Measurements from ENCODE around the gene ALDOC.

Gene ALDOC

GRCh38 chr17:28536532-28537218 lies 40.0 kb downstream of the ALDOC start:
- FAIRE-seq (no peak), DNase-seq (ENCODE audit: extremely low spot score, insufficient read length, low read depth) (no peak)

- DNase-seq (ENCODE audit: extremely low spot score, insufficient read length, low read depth), result no peak
- no peak for FAIRE-seq
Observed at GRCh38 chr17:28534740-28535375, 41.8 kb downstream of the ALDOC start.

GRCh38 chr17:28533091-28533807 lies 43.4 kb downstream of the ALDOC start:
- no peak for FAIRE-seq
- DNase-seq (ENCODE audit: extremely low spot score, insufficient read length, low read depth), result no peak

GRCh38 chr17:28532050-28532960 lies 44.4 kb downstream of the ALDOC start:
- no peak for DNase-seq (ENCODE audit: extremely low spot score, insufficient read length, low read depth)
- no peak for FAIRE-seq

- FAIRE-seq (no peak), DNase-seq (ENCODE audit: extremely low spot score, insufficient read length, low read depth) (no peak)
Observed at GRCh38 chr17:28530926-28531325, 45.8 kb downstream of the ALDOC start.

DNA sequence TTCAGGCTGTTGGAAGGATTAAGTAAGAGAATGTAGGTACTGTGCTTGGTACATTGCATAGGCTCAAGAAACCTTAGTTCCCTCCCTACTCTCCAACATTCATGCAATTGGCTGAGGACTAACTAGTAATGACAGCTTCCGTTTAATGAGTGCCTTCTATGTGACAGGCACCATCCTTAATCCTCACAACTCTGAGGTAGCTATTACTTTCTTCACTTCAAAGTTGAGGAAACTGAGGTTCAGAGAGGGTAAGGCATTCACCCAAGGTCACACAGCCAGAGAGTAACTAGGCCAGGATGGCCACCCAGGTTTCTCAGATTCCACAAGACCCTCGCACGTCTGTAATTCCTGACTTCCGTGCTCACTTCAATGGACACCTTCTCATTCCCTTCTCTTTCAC lies 46.4 kb downstream of the ALDOC start:
- DNase-seq (ENCODE audit: extremely low spot score, insufficient read length, low read depth) (no peak), FAIRE-seq (no peak)

DNA sequence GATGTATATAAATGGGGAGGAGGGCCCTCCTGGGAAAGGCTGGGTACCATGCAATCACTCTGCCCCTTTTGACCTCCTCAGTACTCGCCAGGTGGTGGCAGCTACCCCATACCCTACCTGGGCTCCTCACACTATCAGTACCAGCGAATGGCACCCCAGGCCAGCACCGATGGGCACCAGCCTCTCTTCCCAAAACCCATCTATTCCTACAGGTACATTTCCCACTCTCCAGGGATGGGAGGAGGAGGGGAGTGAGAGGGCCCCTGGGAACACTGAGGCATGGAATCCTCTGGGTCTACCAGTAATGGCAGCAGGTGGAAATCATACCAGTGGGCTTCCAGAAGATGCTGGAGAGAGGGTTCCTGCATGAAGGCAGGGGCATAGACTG lies 47.7 kb downstream of the ALDOC start:
- FAIRE-seq, result no peak
- no peak for DNase-seq (ENCODE audit: extremely low spot score, insufficient read length, low read depth)

GRCh38 chr17:28528327-28529012 lies 48.2 kb downstream of the ALDOC start:
- no peak for FAIRE-seq
- DNase-seq (ENCODE audit: extremely low spot score, insufficient read length, low read depth), result no peak

DNA sequence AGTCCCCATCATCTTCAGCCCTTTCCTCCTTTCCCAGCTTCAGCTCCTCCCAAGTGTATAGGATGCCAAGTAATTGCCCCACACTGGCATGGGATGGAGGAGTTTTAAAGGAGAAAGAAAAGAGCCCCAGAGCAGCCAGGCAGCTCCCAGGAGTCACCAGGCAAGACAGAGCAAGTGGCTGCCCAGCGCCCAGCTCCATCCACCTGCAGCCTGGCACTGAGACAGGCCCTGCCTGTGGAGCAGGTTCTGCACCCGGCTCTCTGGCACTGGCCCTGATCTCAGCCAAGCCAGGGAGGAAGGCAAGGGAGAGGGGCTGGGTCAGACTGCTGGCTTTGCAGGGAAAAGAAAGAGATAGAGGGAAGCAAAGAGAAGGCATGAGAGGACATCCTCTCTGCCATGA lies 48.8 kb downstream of the ALDOC start:
- no peak for FAIRE-seq
- no peak for DNase-seq (ENCODE audit: extremely low spot score, insufficient read length, low read depth)

GRCh38 chr17:28527181-28527681 lies 49.5 kb downstream of the ALDOC start:
- no peak for DNase-seq (ENCODE audit: extremely low spot score, insufficient read length, low read depth)
- FAIRE-seq, result no peak

GRCh38 chr17:28526381-28526780 lies 50.3 kb downstream of the ALDOC start:
- DNase-seq (ENCODE audit: extremely low spot score, insufficient read length, low read depth), result no peak
- FAIRE-seq, result no peak

DNA sequence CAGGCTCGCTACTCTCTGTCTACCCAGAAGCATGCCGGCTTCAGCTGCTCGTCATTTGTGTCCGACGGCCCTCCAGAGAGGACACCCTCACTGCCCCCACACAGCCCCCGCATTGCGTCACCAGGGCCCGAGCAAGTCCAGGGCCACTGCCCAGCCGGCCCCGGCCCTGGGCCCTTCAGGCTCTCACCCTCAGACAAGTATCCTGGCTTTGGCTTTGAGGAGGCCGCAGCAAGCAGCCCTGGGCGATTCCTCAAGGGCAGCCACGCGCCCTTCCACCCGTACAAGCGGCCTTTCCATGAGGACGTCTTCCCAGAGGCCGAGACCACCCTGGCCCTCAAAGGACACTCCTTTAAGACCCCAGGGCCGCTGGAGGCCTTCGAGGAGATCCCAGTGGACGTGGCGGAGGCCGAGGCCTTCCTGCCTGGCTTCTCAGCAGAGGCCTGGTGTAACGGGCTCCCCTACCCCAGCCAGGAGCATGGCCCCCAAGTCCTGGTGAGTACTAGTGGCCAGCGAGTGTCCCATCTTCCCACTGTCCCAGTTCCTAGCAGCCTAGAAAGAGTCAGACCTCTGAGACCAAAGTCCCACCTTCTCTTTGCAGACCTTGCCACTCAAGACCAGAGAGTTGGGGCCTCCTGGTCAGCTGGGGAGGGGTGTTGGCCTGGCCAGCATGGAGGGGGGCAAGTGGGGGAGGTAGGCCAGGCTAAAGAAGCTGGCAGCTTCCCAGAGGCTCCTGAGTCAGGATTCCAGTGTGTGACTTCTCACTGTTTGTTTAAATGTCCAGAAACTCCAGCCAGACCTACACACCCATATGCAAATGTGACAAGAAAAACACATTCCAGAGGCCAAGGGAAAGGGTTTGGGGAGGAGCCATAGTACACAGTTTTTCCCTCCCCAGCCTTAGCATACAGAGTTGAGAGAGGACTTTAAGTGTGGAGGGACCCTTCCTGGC lies 51.9 kb downstream of the ALDOC start:
- DNase-seq (ENCODE audit: extremely low spot score, insufficient read length, low read depth) (no peak), FAIRE-seq (no peak)

DNA sequence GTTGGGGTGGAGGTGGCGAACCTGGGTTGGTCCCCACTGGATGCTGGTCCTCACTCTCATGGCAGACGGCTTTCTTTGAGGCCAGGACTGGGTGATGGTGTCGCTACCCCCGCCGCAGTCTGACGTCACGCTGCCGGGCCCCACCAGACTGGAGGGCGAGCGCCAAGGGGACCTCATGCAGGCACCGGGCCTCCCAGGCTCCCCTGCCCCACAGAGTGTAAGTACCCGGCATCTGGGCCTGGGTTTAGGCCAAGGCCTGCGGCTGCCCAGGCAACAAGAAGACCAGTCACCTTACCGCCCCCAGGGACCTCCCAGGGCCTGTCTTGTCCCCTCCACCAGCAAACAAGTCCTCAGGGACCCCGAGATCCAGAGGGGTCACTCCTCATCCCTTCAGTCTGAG lies 52.8 kb downstream of the ALDOC start:
- no peak for DNase-seq (ENCODE audit: extremely low spot score, insufficient read length, low read depth)
- no peak for FAIRE-seq

DNA sequence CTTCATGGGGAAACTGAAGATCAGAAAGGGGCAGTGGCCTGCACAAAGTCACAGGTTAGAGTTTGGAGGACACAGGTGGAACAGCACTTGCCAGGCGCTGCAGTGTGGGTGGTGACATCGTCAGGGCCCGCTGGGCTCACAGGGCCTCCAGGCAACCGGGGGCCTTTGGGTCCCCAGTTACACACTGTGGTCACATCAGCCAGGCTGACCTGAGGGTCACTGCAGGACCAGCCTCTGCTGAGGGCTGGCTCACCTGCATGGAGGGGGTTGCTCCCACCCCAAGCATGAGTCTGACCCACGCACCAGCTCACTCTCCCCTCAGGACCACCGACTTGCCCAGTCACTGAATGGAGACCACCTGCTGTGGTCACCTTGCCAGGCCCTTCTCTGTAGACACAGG lies 53.5 kb downstream of the ALDOC start:
- no peak for FAIRE-seq

More for the DNA sequence above, 53.5 kb downstream of the ALDOC start:
- no peak for DNase-seq (ENCODE audit: extremely low spot score, insufficient read length, low read depth)

All from GM18507 (cell line).